ENCODE data around the gene APOBEC3F. TPM values are rescaled to one million over a fixed set of nuclear protein-coding genes. Genes with fewer than 3 reads are reported as not detected.

The APOBEC3F gene
- total RNA-seq, 1 experiment from 2014 or later, result 8.9 TPM

DNA sequence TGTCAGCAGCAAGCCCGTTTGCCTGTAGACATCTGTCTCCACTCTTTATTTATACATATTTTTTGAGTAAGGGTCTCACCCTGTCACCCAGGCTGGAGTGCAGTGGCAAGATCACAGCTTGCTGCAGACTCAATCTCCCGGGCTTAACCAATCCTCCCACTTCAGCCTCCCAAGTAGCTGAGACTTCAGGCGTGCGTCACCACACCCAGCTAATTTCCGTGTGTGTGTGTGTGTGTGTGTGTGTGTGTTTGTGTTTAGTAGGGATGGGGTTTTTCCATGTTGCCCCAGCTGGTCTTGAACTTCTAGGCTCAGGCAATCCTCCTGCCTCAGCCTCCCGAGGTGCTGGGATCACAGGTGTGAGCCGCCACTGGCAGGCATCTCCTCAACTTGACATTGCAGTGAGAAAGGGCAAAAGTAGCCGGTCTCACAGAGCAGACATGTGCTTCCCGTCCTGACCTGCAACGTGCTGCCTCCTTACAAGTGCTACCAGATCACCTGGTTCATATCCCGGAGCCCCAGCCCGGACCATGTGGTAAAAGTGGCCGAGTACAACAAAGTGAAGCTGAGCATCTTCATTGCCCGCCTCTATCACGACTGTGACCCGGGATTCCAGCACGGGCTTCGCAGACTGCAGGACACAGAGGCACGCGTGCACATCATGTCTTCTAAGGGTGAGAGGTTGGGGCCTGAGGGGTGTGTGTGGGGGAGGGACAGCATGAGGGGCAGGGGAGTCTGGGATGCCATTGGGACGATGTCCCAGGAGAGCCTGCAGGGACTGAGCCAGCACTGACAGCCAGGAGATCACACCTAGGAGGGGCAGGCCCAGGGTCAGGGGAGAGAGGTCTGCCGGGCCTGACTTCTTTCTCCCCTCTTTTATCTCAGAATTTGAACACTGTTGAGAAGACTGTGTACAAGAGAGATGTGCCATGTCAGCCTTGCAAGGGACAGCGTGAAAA lies 50.7 kb downstream of the APOBEC3F start:
- H3K27me3 Mint-ChIP-seq (ENCODE audit: low read depth), result peaks cover 13% of the 10 kb centered on the region
- H3K23me2 ChIP-seq (ENCODE audit: insufficient read length, low read depth, low read length, poor library complexity, severe bottlenecking), result no peaks in the 10 kb centered on the region
- H3K4me1 ChIP-seq (ENCODE audit: insufficient read depth, low read length), result peaks cover 4% of the 10 kb centered on the region; the same call in 1 of the 2 replicates
- H2BK12ac ChIP-seq (ENCODE audit: insufficient read length, low read depth, low read length), result no peak overlapping the region
- peaks cover 2% of the 10 kb centered on the region for H4K20me1 ChIP-seq (ENCODE audit: control insufficient read depth, insufficient read depth, insufficient read length)
- no peak overlapping the region for H3K9ac ChIP-seq (ENCODE audit: extremely low read depth, insufficient read length, low read length)
- H3K36me3 Mint-ChIP-seq (ENCODE audit: insufficient read depth in 1 of 3, low read depth in 3 of 3), result no peaks in the 10 kb centered on the region
- H3K27me3 ChIP-seq (ENCODE audit: insufficient read depth, low read length), result no peaks in the 10 kb centered on the region
- no peak overlapping the region for H3T11ph ChIP-seq (ENCODE audit: low read length)
- H4K5ac ChIP-seq (ENCODE audit: insufficient read length, low read depth, low read length), result no peak overlapping the region
- H4K8ac ChIP-seq (replicated peaks; ENCODE audit: insufficient read length, low read depth, low read length), result no peak overlapping the region
- TF ChIP-seq, protein P1, sequence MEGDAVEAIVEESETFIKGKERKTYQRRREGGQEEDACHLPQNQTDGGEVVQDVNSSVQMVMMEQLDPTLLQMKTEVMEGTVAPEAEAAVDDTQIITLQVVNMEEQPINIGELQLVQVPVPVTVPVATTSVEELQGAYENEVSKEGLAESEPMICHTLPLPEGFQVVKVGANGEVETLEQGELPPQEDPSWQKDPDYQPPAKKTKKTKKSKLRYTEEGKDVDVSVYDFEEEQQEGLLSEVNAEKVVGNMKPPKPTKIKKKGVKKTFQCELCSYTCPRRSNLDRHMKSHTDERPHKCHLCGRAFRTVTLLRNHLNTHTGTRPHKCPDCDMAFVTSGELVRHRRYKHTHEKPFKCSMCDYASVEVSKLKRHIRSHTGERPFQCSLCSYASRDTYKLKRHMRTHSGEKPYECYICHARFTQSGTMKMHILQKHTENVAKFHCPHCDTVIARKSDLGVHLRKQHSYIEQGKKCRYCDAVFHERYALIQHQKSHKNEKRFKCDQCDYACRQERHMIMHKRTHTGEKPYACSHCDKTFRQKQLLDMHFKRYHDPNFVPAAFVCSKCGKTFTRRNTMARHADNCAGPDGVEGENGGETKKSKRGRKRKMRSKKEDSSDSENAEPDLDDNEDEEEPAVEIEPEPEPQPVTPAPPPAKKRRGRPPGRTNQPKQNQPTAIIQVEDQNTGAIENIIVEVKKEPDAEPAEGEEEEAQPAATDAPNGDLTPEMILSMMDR (conservative IDR thresholded peaks at IDR 0.05), result no peak
- H3K79me1 ChIP-seq (ENCODE audit: insufficient read depth, low read depth, low read length, poor library complexity, severe bottlenecking), result no peaks in the 10 kb centered on the region
- no peak overlapping the region for H3K4me2 ChIP-seq (ENCODE audit: insufficient read depth, insufficient read length, low read length)
- no peak overlapping the region for H4K91ac ChIP-seq (ENCODE audit: insufficient read length, low read depth, low read length)
- no peaks in the 10 kb centered on the region for H3K9me3 ChIP-seq (ENCODE audit: control insufficient read depth, low read depth, low read length)
- H3K14ac ChIP-seq (ENCODE audit: insufficient read depth, low read length), result no peak overlapping the region
- peaks cover 9 to 26% of the 10 kb centered on the region in 2 experiments for H3K4me1 Mint-ChIP-seq
- 0 out of 2 replicates have a peak, but pooled peaks cover 2% of the 10 kb centered on the region for H3K79me2 ChIP-seq (ENCODE audit: insufficient read depth, low read length)
- no peak overlapping the region for H2AK5ac ChIP-seq (ENCODE audit: insufficient read length, low read length)
- H3K4ac ChIP-seq (ENCODE audit: low read depth, low read length), result no peak overlapping the region
- no peak overlapping the region for H2BK15ac ChIP-seq (ENCODE audit: low read depth, low read length)
- no peak overlapping the region for H3K27ac ChIP-seq (ENCODE audit: insufficient read length, low read depth, low read length)
- DNase-seq, result no peak
- no peaks in the 10 kb centered on the region; a peak in 1 of 5 replicates for H3K9me3 Mint-ChIP-seq
- WGBS (ENCODE audit: extremely low coverage, insufficient read length, low lambda C conversion rate), result no CpG with 5 or more reads among the region's 23 CpGs
- H2BK5ac ChIP-seq (ENCODE audit: insufficient read length, low read length), result no peak overlapping the region
- H3K56ac ChIP-seq (ENCODE audit: insufficient read length, low read depth, low read length), result no peak overlapping the region
- no peak overlapping the region for H3K23ac ChIP-seq (ENCODE audit: insufficient read length, low read depth, low read length)
- no peak overlapping the region for H2BK20ac ChIP-seq (ENCODE audit: low read depth, low read length, poor library complexity, severe bottlenecking)
- H2AFZ ChIP-seq (ENCODE audit: low read length), result no peak overlapping the region
- H3K4me3 Mint-ChIP-seq, result no peak overlapping the region
- no peak overlapping the region for H3K27ac Mint-ChIP-seq
- no peak overlapping the region for H3K18ac ChIP-seq (ENCODE audit: insufficient read length, low read depth, low read length)
- no peak overlapping the region for H2BK120ac ChIP-seq (ENCODE audit: low read depth, low read length, poor library complexity, severe bottlenecking)

Measured in H9 (cell line).